Neuronal stem cell (in vitro differentiated cells): ENCODE measurements around the gene SHFL.

Experiments
- DNase-seq: peaks from one replicate; pipeline ENCODE4 v3.0.0-alpha.2; 2013; ENCODE audit warnings: low spot score
- H2AFZ ChIP-seq: one replicate; pipeline ENCODE4 v1.6.1; 2013; ENCODE audit warnings: mild to moderate bottlenecking, low read length, inconsistent platforms
- H2AK5ac ChIP-seq: 2 replicates; pipeline ENCODE4 v1.6.1; 2013; ENCODE audit warnings: low read depth, mild to moderate bottlenecking, inconsistent platforms, low read length, moderate library complexity, mixed read lengths
- H2BK120ac ChIP-seq: 2 replicates; pipeline ENCODE4 v1.6.1; 2013; ENCODE audit warnings: low read depth, mild to moderate bottlenecking, inconsistent platforms, low read length, moderate library complexity, mixed read lengths
- H2BK12ac ChIP-seq: one replicate; pipeline ENCODE4 v1.6.1; 2013; ENCODE audit warnings: low read length, inconsistent platforms
- H2BK15ac ChIP-seq: 2 replicates; pipeline ENCODE4 v1.6.1; 2013; ENCODE audit warnings: mild to moderate bottlenecking, low read length, inconsistent platforms, mixed read lengths
- H2BK5ac ChIP-seq: one replicate; pipeline ENCODE4 v1.6.1; 2013; ENCODE audit warnings: inconsistent platforms, mild to moderate bottlenecking, low read length, moderate library complexity
- H3K14ac ChIP-seq: one replicate; pipeline ENCODE4 v1.6.1; 2013; ENCODE audit warnings: low read length, inconsistent platforms
- H3K18ac ChIP-seq: 2 replicates; pipeline ENCODE4 v1.6.1; 2013; ENCODE audit warnings: low read length, inconsistent platforms
- H3K23ac ChIP-seq: 2 replicates; pipeline ENCODE4 v1.6.1; 2013; ENCODE audit warnings: low read depth, mild to moderate bottlenecking, mixed read lengths, low read length, inconsistent platforms; ENCODE audit not compliant: poor library complexity
- H3K27ac ChIP-seq: replicated peaks from 3 replicates; pipeline ENCODE4 v1.5.1; 2013; ENCODE audit warnings: low read length, inconsistent platforms
- H3K27me3 ChIP-seq, 3 experiments: 2 replicates each; pipeline ENCODE4 v1.6.1; 2013; ENCODE audit warnings: low read length in 3 of 3, mild to moderate bottlenecking in 2 of 3, inconsistent platforms in 1 of 3, low read depth in 1 of 3, mixed read lengths in 1 of 3, moderate library complexity in 1 of 3; ENCODE audit not compliant: control insufficient read depth in 3 of 3, insufficient read depth in 3 of 3
- H3K36me3 ChIP-seq, 2 donors: replicated peaks in 1 of 2; 2 replicates each; pipeline ENCODE4 v1.6.1; 2013; ENCODE audit warnings: low read length in 2 of 2; ENCODE audit not compliant: control insufficient read depth in 2 of 2, insufficient read depth in 2 of 2
- H3K4ac ChIP-seq: 2 replicates; pipeline ENCODE4 v1.6.1; 2013; ENCODE audit warnings: inconsistent platforms, mild to moderate bottlenecking, low read length, moderate library complexity
- H3K4me1 ChIP-seq, 2 donors: 1 replicate in 1 of 2; 2 replicates in 1 of 2; pipeline ENCODE4 v1.6.1; 2013; ENCODE audit warnings: low read length in 2 of 2, low read depth in 1 of 2; ENCODE audit not compliant: control insufficient read depth in 2 of 2, insufficient read depth in 1 of 2
- H3K4me2 ChIP-seq: one replicate; pipeline ENCODE4 v1.6.1; 2013; ENCODE audit warnings: mild to moderate bottlenecking, low read length, inconsistent platforms; ENCODE audit not compliant: insufficient read depth, poor library complexity, severe bottlenecking
- H3K4me3 ChIP-seq, 2 donors: 2 replicates each; pipeline ENCODE4 v1.5.1; 2013; ENCODE audit warnings: low read length in 2 of 2, mild to moderate bottlenecking in 2 of 2, inconsistent platforms in 1 of 2, moderate library complexity in 1 of 2
- H3K79me1 ChIP-seq: one replicate; pipeline ENCODE4 v1.6.1; 2013; ENCODE audit warnings: low read depth, mild to moderate bottlenecking, inconsistent platforms, low read length, moderate library complexity
- H3K9ac ChIP-seq: one replicate; pipeline ENCODE4 v1.6.1; 2013; ENCODE audit warnings: mild to moderate bottlenecking, low read depth, low read length, inconsistent platforms; ENCODE audit not compliant: poor library complexity
- H3K9me3 ChIP-seq, 2 donors: replicated peaks in 1 of 2; 2 replicates each; pipeline versions ENCODE3 to v1.6.1; 2013; ENCODE audit warnings: low read length in 2 of 2, mild to moderate bottlenecking in 2 of 2, inconsistent platforms in 1 of 2, low read depth in 1 of 2, mixed read lengths in 1 of 2, moderate library complexity in 1 of 2; ENCODE audit not compliant: control insufficient read depth in 2 of 2, insufficient read depth in 1 of 2
- H4K8ac ChIP-seq: one replicate; pipeline ENCODE4 v1.6.1; 2013; ENCODE audit warnings: low read depth, mild to moderate bottlenecking, inconsistent platforms, low read length, moderate library complexity
- H4K91ac ChIP-seq: one replicate; pipeline ENCODE4 v1.6.1; 2013; ENCODE audit warnings: low read length, low read depth, mild to moderate bottlenecking, inconsistent platforms; ENCODE audit not compliant: poor library complexity
- WGBS, 2 donors: extraction: QIAGEN DNeasy Blood & Tissue Kit; methylation state at CpG; one replicate each; pipeline ENCODE4 v1.1.7; 2013; ENCODE audit warnings: missing lambda C conversion rate in 2 of 2, mixed read lengths in 1 of 2; ENCODE audit not compliant: insufficient read length in 2 of 2, insufficient replicate concordance in 1 of 2; ENCODE audit errors: extremely low coverage in 2 of 2; 5-methylcytosine and 5-hydroxymethylcytosine counted together

The SHFL gene

GRCh38 chr19:10079031-10079453 lies 7.1 kb upstream of the SHFL start:
- Histone ChIP-seq H2BK12ac (no peak overlapping the region), H3K14ac (no peak overlapping the region), H2BK120ac (no peak overlapping the region), H3K27me3 (no peaks in the 10 kb centered on the region), H3K79me1 (no peaks in the 10 kb centered on the region), H3K9ac (no peak overlapping the region), H3K9me3 (peaks cover 0 to 2% of the 10 kb centered on the region in 2 donors), H2BK5ac (no peak overlapping the region), H3K23ac (no peak overlapping the region), H3K27ac (no peak overlapping the region), H3K4me3 (no peak overlapping the region), H3K18ac (no peak overlapping the region), H4K91ac (no peak overlapping the region), H2AK5ac (no peak overlapping the region), H2BK15ac (no peak overlapping the region), H4K8ac (no peak overlapping the region), H3K4me1 (no peaks in the 10 kb centered on the region), H2AFZ (no peak overlapping the region), H3K4ac (no peak overlapping the region), H3K4me2 (no peak overlapping the region), H3K36me3 (no peaks in the 10 kb centered on the region)
- no CpG with 5 or more reads among the region's 7 CpGs for WGBS, 2 donors
- no peak for DNase-seq

GRCh38 chr19:10083911-10084310 lies 2.2 kb upstream of the SHFL start:
- no peak overlapping the region for H2BK5ac ChIP-seq
- H3K36me3 ChIP-seq, result no peaks in the 10 kb centered on the region
- H3K9ac ChIP-seq, result no peak overlapping the region
- no peak overlapping the region for H3K4me3 ChIP-seq
- no peak overlapping the region for H3K14ac ChIP-seq
- no CpG with 5 or more reads among the region's 9 CpGs for WGBS, 2 donors
- H3K18ac ChIP-seq, result no peak overlapping the region
- peaks cover 0 to 1% of the 10 kb centered on the region in 2 donors for H3K9me3 ChIP-seq
- H3K4me1 ChIP-seq, result peaks cover 0 to 2% of the 10 kb centered on the region in 2 donors
- peaks cover 8 to 28% (median 8%) of the 10 kb centered on the region in 3 experiments for H3K27me3 ChIP-seq
- no peak overlapping the region for H2BK12ac ChIP-seq
- H3K4ac ChIP-seq, result no peak overlapping the region
- H2BK15ac ChIP-seq, result no peak overlapping the region
- H4K8ac ChIP-seq, result no peak overlapping the region
- H3K27ac ChIP-seq, result no peak overlapping the region
- no peak for DNase-seq
- no peak overlapping the region for H3K4me2 ChIP-seq
- no peak overlapping the region for H3K23ac ChIP-seq
- no peak overlapping the region for H2BK120ac ChIP-seq
- H2AFZ ChIP-seq, result no peak overlapping the region
- no peaks in the 10 kb centered on the region for H3K79me1 ChIP-seq
- no peak overlapping the region for H2AK5ac ChIP-seq
- H4K91ac ChIP-seq, result no peak overlapping the region

- Histone ChIP-seq H3K4ac (no peak overlapping the region), H3K4me3 (no peak overlapping the region), H2BK120ac (no peak overlapping the region), H3K4me1 (peaks cover 0 to 2% of the 10 kb centered on the region in 2 donors), H3K36me3 (no peaks in the 10 kb centered on the region), H3K27ac (no peak overlapping the region), H2BK12ac (no peak overlapping the region), H3K14ac (no peak overlapping the region), H2AFZ (no peak overlapping the region), H2AK5ac (no peak overlapping the region), H3K18ac (no peak overlapping the region), H2BK15ac (no peak overlapping the region), H3K4me2 (no peak overlapping the region), H3K9me3 (peaks cover 0 to 1% of the 10 kb centered on the region in 2 donors), H2BK5ac (no peak overlapping the region), H3K9ac (no peak overlapping the region), H3K79me1 (no peaks in the 10 kb centered on the region), H3K23ac (no peak overlapping the region), H3K27me3 (peaks cover 8 to 28% (median 8%) of the 10 kb centered on the region in 3 experiments), H4K91ac (no peak overlapping the region), H4K8ac (no peak overlapping the region)
- WGBS, 2 donors, result no CpG with 5 or more reads among the region's 3 CpGs
- DNase-seq, result no peak
These were observed 1.3 kb upstream of the SHFL start for GRCh38 chr19:10084803-10085202.

DNA sequence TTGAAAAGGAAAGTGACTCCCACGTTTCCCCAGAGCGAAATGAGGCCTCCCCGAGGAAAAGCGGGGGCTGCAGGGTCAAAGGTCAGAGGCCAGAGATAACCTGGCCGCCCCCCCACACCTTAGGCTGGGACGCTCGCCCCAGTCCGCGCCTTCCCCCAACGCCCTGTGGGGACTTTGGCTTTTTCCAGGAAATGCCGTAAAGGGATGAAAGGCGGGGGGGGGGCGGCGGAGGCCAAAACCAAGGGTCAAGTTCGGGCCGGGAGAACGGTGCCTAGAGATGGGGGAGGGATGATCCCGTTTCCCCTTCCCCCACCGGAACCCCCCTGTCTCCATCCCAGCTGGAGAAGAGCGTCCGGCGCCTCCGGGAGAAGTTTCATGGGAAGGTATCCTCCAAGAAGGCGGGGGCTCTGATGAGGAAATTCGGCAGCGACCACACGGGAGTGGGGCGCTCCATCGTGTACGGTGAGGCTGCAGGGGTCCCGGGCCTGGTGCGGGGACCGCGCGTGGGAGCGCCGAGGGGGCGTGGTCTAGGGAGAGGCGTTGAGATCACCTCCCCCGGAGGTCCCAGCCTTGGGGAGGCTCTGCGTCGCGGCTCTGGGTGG lies 575 bp downstream of the SHFL start:
- H3K9ac ChIP-seq, result peak overlapping the region; percentile 84
- no peak for DNase-seq
- H4K8ac ChIP-seq, result no peak overlapping the region
- H2AFZ ChIP-seq, result peak overlapping the region; percentile 99
- no peak overlapping the region for H4K91ac ChIP-seq
- peaks cover 8 to 28% (median 8%) of the 10 kb centered on the region in 3 experiments for H3K27me3 ChIP-seq
- no peaks in the 10 kb centered on the region for H3K79me1 ChIP-seq
- H2BK5ac ChIP-seq, result no peak overlapping the region
- peak overlapping the region; percentile 91 for H3K4me2 ChIP-seq
- no peak overlapping the region for H2BK120ac ChIP-seq
- no CpG with 5 or more reads among the region's 43 CpGs for WGBS, 2 donors
- H3K9me3 ChIP-seq, result peaks cover 0 to 1% of the 10 kb centered on the region in 2 donors
- H3K27ac ChIP-seq, result no peak overlapping the region
- H3K23ac ChIP-seq, result no peak overlapping the region
- H3K18ac ChIP-seq, result peak overlapping the region; percentile 87
- H3K4ac ChIP-seq, result no peak overlapping the region
- H2BK15ac ChIP-seq, result peak overlapping the region; percentile 58
- peaks cover 0 to 2% of the 10 kb centered on the region in 2 donors for H3K4me1 ChIP-seq
- no peaks in the 10 kb centered on the region for H3K36me3 ChIP-seq
- H3K14ac ChIP-seq, result peak overlapping the region; percentile 21
- H2BK12ac ChIP-seq, result peak overlapping the region; percentile 22
- peak overlapping the region; percentile 63 for H2AK5ac ChIP-seq
- H3K4me3 ChIP-seq, result peak overlapping the region; percentile 69 to 84
